ENCODE data around the gene EXPH5.

- TF ChIP-seq, protein P1, sequence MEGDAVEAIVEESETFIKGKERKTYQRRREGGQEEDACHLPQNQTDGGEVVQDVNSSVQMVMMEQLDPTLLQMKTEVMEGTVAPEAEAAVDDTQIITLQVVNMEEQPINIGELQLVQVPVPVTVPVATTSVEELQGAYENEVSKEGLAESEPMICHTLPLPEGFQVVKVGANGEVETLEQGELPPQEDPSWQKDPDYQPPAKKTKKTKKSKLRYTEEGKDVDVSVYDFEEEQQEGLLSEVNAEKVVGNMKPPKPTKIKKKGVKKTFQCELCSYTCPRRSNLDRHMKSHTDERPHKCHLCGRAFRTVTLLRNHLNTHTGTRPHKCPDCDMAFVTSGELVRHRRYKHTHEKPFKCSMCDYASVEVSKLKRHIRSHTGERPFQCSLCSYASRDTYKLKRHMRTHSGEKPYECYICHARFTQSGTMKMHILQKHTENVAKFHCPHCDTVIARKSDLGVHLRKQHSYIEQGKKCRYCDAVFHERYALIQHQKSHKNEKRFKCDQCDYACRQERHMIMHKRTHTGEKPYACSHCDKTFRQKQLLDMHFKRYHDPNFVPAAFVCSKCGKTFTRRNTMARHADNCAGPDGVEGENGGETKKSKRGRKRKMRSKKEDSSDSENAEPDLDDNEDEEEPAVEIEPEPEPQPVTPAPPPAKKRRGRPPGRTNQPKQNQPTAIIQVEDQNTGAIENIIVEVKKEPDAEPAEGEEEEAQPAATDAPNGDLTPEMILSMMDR (IDR thresholded peaks at IDR 0.05; ENCODE audit: insufficient read depth, low read length) = no peak
- no peak for TF ChIP-seq POLR2AphosphoS5 (IDR thresholded peaks at IDR 0.05; ENCODE audit: low read depth)
Observed at GRCh38 chr11:108524422-108524821, 69.1 kb downstream of the EXPH5 start.

All from HL-60 (cell line).